Type B pancreatic cell (in vitro differentiated cells): Measurements from ENCODE around the gene CDCP1. TPM values are rescaled to one million over a fixed set of nuclear protein-coding genes. Genes with fewer than 3 reads are reported as not detected.

ENCODE experiments used
- DNase-seq: peaks from one replicate; pipeline ENCODE4 v3.0.0; 2021; ENCODE audit warnings: mixed read lengths; ENCODE audit not compliant: unreplicated experiment; ENCODE audit errors: extremely low spot score
- H3K27ac Mint-ChIP-seq: 2 replicates; pipeline ENCODE4 v1.8.0; 2021; ENCODE audit warnings: mild to moderate bottlenecking, mixed read lengths
- H3K27me3 Mint-ChIP-seq: 2 replicates; pipeline ENCODE4 v1.8.0; 2021; ENCODE audit warnings: mixed read lengths
- H3K36me3 Mint-ChIP-seq: 2 replicates; pipeline ENCODE4 v1.8.0; 2021; ENCODE audit warnings: mixed read lengths
- H3K4me1 Mint-ChIP-seq: one replicate; pipeline ENCODE4 v1.8.0; 2021; ENCODE audit warnings: mixed read lengths; ENCODE audit not compliant: unreplicated experiment
- H3K4me3 Mint-ChIP-seq: 2 replicates; pipeline ENCODE4 v1.8.0; 2021; ENCODE audit warnings: mild to moderate bottlenecking, mixed read lengths
- H3K9me3 Mint-ChIP-seq: 2 replicates; pipeline ENCODE4 v1.8.0; 2021; ENCODE audit warnings: mixed read lengths
- CTCF ChIP-seq: fragments of 200-600 bp; sonication (generic); conservative IDR thresholded peaks from 2 replicates; pipeline ENCODE4 v1.5.0; 2021; ENCODE audit warnings: antibody characterized with exemption, mild to moderate bottlenecking
- total RNA-seq: library from RNA; stranded (reverse); gene quantifications from 2 replicates; pipeline ENCODE4 v1.2.1, GENCODE V29; 2021; ENCODE audit warnings: low replicate concordance

The CDCP1 gene
- total RNA-seq, 1 donor from 2014 or later: 26.3 TPM

- Mint-ChIP-seq H3K4me1 (peaks cover 23% of the 10 kb centered on the region), H3K27me3 (no peaks in the 10 kb centered on the region), H3K9me3 (no peaks in the 10 kb centered on the region), H3K36me3 (peaks cover 9% of the 10 kb centered on the region), H3K27ac (no peak overlapping the region), H3K4me3 (no peak overlapping the region)
- DNase-seq: no peak
- no peak for TF ChIP-seq CTCF
Observed at GRCh38 chr3:45116350-45116749, 29.8 kb downstream of the CDCP1 start.

- no peaks in the 10 kb centered on the region for H3K27me3 Mint-ChIP-seq
- H3K36me3 Mint-ChIP-seq: peaks cover 15% of the 10 kb centered on the region
- H3K4me3 Mint-ChIP-seq: no peak overlapping the region
Observed at GRCh38 chr3:45113625-45114050, 32.5 kb downstream of the CDCP1 start.

GRCh38 chr3:45112939-45113338 lies 33.2 kb downstream of the CDCP1 start:
- H3K4me3 Mint-ChIP-seq: peak overlapping the region; percentile 6
- DNase-seq: no peak
- TF ChIP-seq CTCF: no peak
- no peaks in the 10 kb centered on the region for H3K27me3 Mint-ChIP-seq
- peaks cover 15% of the 10 kb centered on the region for H3K36me3 Mint-ChIP-seq
- peaks cover 2% of the 10 kb centered on the region for H3K4me1 Mint-ChIP-seq
- H3K9me3 Mint-ChIP-seq: no peaks in the 10 kb centered on the region
- peak overlapping the region; percentile 77 for H3K27ac Mint-ChIP-seq

More at GRCh38 chr3:45113625-45114050, 32.5 kb downstream of the CDCP1 start:
- H3K4me1 Mint-ChIP-seq: peaks cover 6% of the 10 kb centered on the region
- no peak for TF ChIP-seq CTCF
- no peak for DNase-seq
- no peak overlapping the region for H3K27ac Mint-ChIP-seq
- no peaks in the 10 kb centered on the region for H3K9me3 Mint-ChIP-seq

GRCh38 chr3:45110509-45110833 lies 35.7 kb downstream of the CDCP1 start:
- Mint-ChIP-seq H3K9me3 (no peaks in the 10 kb centered on the region), H3K27ac (peak overlapping the region; percentile 42)

GRCh38 chr3:45109771-45110508 lies 36.2 kb downstream of the CDCP1 start:
- TF ChIP-seq CTCF: no peak
- Mint-ChIP-seq H3K27me3 (no peaks in the 10 kb centered on the region), H3K36me3 (peaks cover 11% of the 10 kb centered on the region), H3K27ac (peak overlapping the region; percentile 42), H3K4me1 (no peaks in the 10 kb centered on the region), H3K4me3 (peak overlapping the region; percentile 31), H3K9me3 (no peaks in the 10 kb centered on the region)
- no peak for DNase-seq

More at GRCh38 chr3:45110509-45110833, 35.7 kb downstream of the CDCP1 start:
- Mint-ChIP-seq H3K4me1 (no peaks in the 10 kb centered on the region), H3K36me3 (peaks cover 11% of the 10 kb centered on the region), H3K27me3 (no peaks in the 10 kb centered on the region), H3K4me3 (no peak overlapping the region)
- DNase-seq: no peak
- TF ChIP-seq CTCF: no peak
